MG63 (cell line): ENCODE measurements around the gene MRNIP. TPM values are rescaled to one million over a fixed set of nuclear protein-coding genes. Genes with fewer than 3 reads are reported as not detected.
"Not testable (repeated sequence)": the region's sequence is repeated elsewhere in the genome, so short reads cannot be mapped to it uniquely, and the experiment has no call there.

Experiments
- DNase-seq: peaks from one replicate; pipeline ENCODE4 v3.0.0-alpha.2; 2020
- H3K27me3 ChIP-seq: fragments of 250-450 bp; sonication (Bioruptor Pico); 2 replicates; pipeline ENCODE4 v1.5.1; 2020; ENCODE audit warnings: mild to moderate bottlenecking, moderate library complexity
- H3K36me3 ChIP-seq: fragments of 250-450 bp; sonication (Bioruptor Pico); 2 replicates; pipeline ENCODE4 v1.5.1; 2020; ENCODE audit warnings: mild to moderate bottlenecking, moderate library complexity
- H3K4me3 ChIP-seq: fragments of 250-450 bp; sonication (Bioruptor Pico); 2 replicates; pipeline ENCODE4 v1.5.1; 2020; ENCODE audit warnings: mild to moderate bottlenecking, moderate library complexity
- H3K9me3 ChIP-seq: fragments of 250-450 bp; sonication (Bioruptor Pico); 2 replicates; pipeline ENCODE4 v1.5.1; 2020; ENCODE audit warnings: mild to moderate bottlenecking, moderate library complexity
- total RNA-seq: library from RNA; depleted of rRNA; stranded (reverse); fragments of >200 nt; shearing (Covaris generic); gene quantifications from 2 replicates; pipeline ENCODE4 v1.2.3, GENCODE V29; 2014; ENCODE audit warnings: low replicate concordance

The MRNIP gene
- total RNA-seq, 1 experiment from 2014 or later = 25.5 TPM

- Histone ChIP-seq H3K9me3 (no peaks in the 10 kb centered on the region), H3K36me3 (peaks cover 67% of the 10 kb centered on the region), H3K27me3 (no peaks in the 10 kb centered on the region), H3K4me3 (no peak overlapping the region)
- no peak for DNase-seq
These were observed 60.4 kb downstream of the MRNIP start for GRCh38 chr5:179798144-179798770.

GRCh38 chr5:179797741-179798140 lies 60.9 kb downstream of the MRNIP start:
- no peak for DNase-seq
- peaks cover 62% of the 10 kb centered on the region for H3K36me3 ChIP-seq
- no peaks in the 10 kb centered on the region for H3K27me3 ChIP-seq
- no peaks in the 10 kb centered on the region for H3K9me3 ChIP-seq
- no peak overlapping the region for H3K4me3 ChIP-seq

GRCh38 chr5:179796877-179797608 lies 61.6 kb downstream of the MRNIP start:
- H3K9me3 ChIP-seq = no peaks in the 10 kb centered on the region
- no peaks in the 10 kb centered on the region for H3K27me3 ChIP-seq
- peaks cover 55% of the 10 kb centered on the region for H3K36me3 ChIP-seq
- peak overlapping the region; percentile 50 for H3K4me3 ChIP-seq
- no peak for DNase-seq

DNA sequence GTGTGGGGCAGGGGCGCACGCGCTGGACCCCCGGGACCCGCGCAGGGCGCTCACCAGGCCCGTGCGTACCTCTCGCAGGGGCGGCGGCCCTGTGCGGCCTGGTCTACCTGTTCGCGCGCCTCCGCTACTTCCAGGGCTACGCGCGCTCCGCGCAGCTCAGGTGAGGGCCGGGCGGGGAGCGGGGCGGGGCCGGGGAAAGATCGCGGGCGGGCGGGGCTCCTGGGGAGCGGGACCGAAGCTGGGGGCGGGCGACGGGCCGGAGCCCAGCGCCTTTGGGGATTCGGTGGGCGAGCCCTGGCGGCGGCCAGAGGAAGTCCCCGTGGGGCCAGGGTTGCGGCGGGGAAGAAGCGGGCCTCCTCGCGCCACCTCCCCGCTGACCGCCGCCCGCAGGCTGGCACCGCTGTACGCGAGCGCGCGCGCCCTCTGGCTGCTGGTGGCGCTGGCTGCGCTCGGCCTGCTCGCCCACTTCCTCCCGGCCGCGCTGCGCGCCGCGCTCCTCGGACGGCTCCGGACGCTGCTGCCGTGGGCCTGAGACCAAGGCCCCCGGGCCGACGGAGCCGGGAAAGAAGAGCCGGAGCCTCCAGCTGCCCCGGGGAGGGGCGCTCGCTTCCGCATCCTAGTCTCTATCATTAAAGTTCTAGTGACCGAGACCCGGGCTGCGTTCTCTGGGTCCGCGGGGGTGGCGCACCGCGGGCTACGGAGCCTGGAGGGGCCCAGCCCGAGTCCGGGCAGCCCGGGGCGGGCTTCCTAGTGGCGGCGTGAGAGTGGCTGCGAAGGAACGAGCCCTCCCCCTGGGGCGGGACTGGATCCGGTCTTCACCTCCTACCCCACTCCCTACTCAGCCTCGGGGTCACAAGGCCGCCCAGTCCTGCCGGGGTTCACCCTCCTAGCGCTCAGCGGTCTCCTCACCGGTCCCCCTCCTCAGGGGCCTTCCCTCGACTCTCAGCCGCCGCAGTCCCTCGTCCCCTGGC lies 62.5 kb downstream of the MRNIP start:
- Histone ChIP-seq H3K27me3 (no peaks in the 10 kb centered on the region), H3K9me3 (no peaks in the 10 kb centered on the region), H3K36me3 (peaks cover 48% of the 10 kb centered on the region), H3K4me3 (peak overlapping the region; percentile 50)
- peak; percentile 90 for DNase-seq

DNA sequence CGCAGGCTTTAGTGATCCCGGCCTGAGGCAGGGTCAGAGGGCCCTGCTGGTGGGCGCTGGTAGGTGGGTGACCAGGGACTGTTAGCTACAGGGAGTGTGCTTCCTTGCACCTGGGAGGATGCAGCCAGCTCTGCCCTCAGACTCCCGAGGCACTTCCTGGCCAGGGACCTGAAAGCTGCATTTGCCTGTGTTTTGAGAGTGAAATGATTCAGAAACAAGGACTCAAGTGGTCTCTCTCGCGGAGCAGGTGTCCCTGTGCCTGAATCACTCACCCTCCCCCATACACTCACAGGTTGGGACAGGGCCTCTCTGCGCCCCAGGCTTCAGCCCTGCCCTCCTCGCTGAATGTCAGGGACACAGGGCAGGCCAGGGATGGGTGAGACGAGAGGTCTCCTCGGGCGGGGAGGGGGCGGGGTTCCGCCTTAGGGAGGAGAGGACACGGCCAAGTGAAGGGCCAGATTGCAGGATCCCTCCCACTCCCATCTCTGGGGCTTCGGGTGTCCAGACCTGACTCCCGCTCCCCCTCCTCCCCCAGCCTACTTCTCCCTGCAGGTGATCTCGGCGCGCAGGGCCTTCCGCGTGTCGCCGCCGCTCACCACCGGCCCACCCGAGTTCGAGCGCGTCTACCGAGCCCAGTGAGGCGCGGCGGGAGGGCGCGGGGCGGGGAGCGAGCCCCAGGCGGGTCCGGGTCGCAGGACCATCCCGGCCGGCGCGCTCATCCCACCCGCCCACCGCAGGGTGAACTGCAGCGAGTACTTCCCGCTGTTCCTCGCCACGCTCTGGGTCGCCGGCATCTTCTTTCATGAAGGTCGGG lies 63.4 kb downstream of the MRNIP start:
- no peak for DNase-seq
- Histone ChIP-seq H3K4me3 (peak overlapping the region; percentile 50), H3K27me3 (no peaks in the 10 kb centered on the region), H3K9me3 (no peaks in the 10 kb centered on the region), H3K36me3 (peaks cover 39% of the 10 kb centered on the region)

DNA sequence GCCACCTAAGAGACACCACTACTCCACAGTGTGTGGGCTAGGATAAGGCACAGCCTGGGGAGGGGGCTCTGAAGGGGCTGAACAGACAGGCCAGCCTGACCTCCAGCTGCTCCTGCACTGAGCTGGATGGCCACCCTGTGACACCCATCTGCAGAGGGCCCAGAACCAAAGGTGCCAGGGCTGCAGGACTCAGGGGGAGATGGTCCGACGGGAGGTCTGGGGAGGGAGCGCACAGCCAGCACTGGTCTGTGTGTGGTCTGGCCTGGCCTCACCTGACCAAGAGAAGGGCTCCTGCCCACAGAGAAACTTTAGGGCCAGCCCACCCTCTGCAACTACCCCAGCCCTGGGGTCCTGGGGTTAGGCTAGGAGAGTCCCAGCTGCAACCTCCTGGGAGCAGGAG lies 64.0 kb downstream of the MRNIP start:
- no peaks in the 10 kb centered on the region for H3K27me3 ChIP-seq
- no peak overlapping the region for H3K4me3 ChIP-seq
- H3K36me3 ChIP-seq = peaks cover 32% of the 10 kb centered on the region
- DNase-seq = no peak
- no peaks in the 10 kb centered on the region for H3K9me3 ChIP-seq

DNA sequence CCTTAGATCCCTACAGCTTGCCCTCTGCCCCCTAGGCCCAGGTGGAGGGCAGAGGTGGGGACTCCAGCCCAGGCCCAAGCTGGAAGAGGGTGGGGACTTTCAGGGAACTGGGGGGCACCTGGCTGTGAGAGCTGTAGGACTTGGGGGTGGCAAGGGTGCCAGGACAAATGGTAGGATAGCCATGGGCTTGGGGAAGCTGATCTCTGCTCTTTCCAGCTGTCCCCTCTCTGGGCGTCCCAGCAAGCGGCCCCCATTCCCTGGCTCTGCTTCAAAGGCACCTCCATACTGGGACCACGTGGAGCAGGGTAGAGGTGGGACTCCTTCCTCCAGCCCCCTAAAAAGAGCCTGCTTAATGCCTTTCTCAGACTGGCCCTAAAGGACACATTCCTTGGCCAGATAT lies 64.4 kb downstream of the MRNIP start:
- peaks cover 28% of the 10 kb centered on the region for H3K36me3 ChIP-seq
- H3K4me3 ChIP-seq = no peak overlapping the region
- H3K9me3 ChIP-seq = no peaks in the 10 kb centered on the region
- H3K27me3 ChIP-seq = no peaks in the 10 kb centered on the region
- no peak for DNase-seq

DNA sequence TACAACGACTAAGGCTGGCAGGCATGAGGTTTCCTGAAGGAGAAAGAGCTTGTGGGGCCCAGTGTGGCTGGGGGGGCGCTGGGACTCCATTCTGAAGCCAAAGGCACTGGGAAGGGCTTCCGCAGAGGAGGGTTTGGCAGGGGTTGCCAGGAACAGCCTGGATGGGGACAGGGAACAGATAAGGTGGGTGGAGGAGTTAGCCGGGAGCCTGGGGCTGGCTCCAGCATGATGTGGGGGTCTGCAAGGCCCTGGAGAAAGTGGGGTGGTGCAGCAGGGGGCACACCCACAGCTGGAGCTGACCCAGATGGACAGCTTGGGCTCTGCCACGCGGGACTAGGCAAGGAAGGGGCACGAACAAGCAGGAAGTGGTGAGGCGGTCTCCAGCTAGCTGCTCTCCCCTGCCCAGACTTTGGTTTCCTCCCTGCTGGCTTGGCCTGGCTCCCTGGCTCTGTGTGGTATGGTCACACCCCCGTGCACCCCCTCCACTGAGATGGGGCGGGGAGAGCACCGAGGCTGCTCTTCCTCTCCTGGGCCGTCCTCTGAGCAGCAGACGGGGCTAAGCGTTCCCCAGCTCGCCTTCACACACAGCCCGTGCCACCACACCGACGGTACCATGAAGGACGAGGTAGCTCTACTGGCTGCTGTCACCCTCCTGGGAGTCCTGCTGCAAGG lies 65.0 kb downstream of the MRNIP start, which contains the start of gene LTC4S:
Gene LTC4S, plus strand, starts transcription at position 519 of the 672 bp plus-strand sequence. Its CDS starts 95 bp downstream, at position 614.
- H3K9me3 ChIP-seq = no peaks in the 10 kb centered on the region
- H3K36me3 ChIP-seq = peaks cover 23% of the 10 kb centered on the region
- H3K4me3 ChIP-seq = no peak within 1 kb of the TSS
- DNase-seq = peak; percentile 86
- no peaks in the 10 kb centered on the region for H3K27me3 ChIP-seq

GRCh38 chr5:179792612-179793467 lies 65.8 kb downstream of the MRNIP start:
- DNase-seq = no peak
- Histone ChIP-seq H3K36me3 (peaks cover 15% of the 10 kb centered on the region), H3K9me3 (no peaks in the 10 kb centered on the region), H3K4me3 (no peak overlapping the region), H3K27me3 (no peaks in the 10 kb centered on the region)

DNA sequence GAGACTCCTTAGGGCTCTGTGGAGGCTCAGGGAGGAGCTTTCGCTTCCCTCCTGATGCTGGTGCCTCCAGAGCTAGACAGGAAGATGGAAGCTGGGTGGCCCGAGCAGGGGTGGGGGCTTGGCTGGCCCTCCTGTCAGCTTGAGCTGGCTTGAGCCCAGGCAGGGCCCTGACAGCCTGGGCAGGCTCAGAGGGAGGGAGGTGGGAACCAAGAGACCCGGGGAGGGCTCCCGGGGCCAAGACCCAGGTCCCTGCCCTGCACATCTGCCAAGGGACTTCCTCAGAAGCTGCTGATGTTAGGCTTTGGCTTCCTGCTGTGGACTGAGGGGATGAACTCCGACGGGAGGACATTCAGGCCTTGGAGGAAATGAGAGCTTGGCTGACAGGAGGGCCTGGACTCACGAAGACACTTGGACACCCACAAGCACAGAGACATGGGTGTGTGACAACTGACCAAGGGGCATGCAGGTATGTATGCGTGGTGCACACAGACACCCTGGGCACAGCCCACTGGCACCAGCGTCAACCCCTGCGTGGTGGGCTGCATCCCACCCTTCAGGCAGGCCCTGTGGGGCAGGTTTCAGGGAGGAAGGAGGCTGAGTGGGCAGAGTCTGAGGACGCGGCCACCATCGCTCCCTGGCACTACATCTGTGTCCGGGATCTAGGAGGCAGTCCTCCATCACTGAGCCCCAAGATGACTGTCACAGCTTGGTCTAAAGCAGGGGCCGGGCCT lies 66.6 kb downstream of the MRNIP start:
- H3K36me3 ChIP-seq = peaks cover 8% of the 10 kb centered on the region
- no peaks in the 10 kb centered on the region for H3K9me3 ChIP-seq
- DNase-seq = no peak
- H3K27me3 ChIP-seq = no peaks in the 10 kb centered on the region
- H3K4me3 ChIP-seq = no peak overlapping the region

- not testable (repeated sequence) for DNase-seq, H3K9me3 ChIP-seq, H3K36me3 ChIP-seq, H3K4me3 ChIP-seq, H3K27me3 ChIP-seq
These were observed 69.3 kb downstream of the MRNIP start for GRCh38 chr5:179789278-179789677.

- Histone ChIP-seq H3K36me3 (no peaks in the 10 kb centered on the region), H3K4me3 (no peak overlapping the region), H3K9me3 (no peaks in the 10 kb centered on the region), H3K27me3 (no peaks in the 10 kb centered on the region)
- no peak for DNase-seq
These were observed 70.3 kb downstream of the MRNIP start for GRCh38 chr5:179788193-179788854.
